NCI-H2196 (cell line): ENCODE results near the gene SKIDA1.

Experiments
- DNase-seq: peaks from one replicate; lab custom pipeline; 2025; ENCODE audit not compliant: unreplicated experiment; lab: John Stamatoyannopoulos, UW

Gene SKIDA1

DNA sequence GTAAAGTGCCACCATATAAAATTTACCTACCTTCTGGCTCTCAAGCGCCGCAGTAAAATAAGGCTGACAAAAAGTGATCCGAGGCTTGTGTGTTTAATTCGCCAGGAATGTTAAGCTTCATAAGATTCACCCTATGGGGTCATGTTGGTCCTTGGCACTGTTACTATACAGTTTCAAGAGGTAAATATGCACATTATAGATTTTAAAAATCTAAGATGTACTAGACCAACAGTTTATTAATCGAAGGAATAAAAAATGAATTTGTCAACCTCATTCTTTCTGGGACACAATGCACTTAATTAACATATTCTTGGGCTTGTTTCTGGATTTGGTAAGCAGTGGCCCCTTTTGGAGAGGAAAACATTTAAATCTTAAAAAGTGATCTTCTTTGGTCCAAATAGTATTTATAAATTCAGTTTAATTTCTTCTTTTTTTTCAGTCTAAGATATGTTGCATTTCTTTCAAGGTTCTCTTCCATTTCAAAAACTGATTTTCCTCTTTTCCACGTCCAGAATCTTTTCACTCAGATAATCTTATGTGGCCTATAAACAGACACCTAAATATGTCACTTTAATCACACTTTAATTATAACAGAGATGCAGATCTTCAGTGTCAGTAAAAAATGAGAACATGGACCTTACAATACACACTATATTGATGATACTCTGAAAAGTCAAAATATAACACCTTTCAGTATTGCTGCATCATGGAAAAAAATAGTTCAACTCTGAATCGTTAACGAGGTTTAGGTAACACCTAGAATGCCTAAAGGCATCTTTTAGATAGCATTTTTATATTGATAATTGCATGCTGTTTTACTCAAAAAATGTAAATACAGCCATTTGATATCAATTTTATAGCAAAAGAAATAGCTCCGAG, 3.8 kb upstream of the SKIDA1 start:
- DNase-seq = no peak

DNA sequence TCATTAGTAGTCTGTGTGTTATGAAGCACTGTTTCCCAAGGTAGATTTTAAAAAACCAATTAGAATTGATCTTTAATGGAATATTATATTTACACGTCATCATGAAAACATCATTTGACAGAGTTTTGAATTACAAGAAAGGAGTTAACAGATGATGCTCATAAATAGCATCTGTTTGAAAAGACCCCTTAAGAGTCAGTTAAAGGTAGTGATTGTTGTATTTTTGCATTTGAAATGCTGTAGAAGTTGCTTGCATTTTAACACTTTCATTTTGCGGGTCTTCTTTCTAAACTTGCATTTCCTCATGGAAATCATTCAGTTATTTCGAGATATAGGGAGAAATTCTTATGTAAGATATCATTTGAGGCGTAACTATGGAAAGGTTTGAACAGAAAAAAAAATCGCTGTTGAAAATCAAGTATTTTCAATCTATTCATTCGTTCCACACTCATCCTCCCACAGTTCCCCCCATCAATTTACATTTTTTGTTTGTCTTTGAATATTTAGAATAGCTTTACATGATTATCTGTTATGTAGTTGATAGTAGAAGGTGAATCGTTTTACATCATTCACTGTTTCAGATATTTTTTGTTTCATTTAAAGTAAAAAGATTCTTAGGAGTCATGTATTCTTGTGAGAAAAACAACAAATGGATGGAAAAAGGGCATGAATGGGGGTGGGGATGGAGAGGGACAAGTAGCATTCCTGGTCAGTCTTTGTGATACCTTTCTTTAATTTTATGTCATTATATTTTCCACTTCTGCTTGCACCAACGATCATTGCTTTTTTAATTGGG, 3.0 kb upstream of the SKIDA1 start:
- no peak for DNase-seq

DNA sequence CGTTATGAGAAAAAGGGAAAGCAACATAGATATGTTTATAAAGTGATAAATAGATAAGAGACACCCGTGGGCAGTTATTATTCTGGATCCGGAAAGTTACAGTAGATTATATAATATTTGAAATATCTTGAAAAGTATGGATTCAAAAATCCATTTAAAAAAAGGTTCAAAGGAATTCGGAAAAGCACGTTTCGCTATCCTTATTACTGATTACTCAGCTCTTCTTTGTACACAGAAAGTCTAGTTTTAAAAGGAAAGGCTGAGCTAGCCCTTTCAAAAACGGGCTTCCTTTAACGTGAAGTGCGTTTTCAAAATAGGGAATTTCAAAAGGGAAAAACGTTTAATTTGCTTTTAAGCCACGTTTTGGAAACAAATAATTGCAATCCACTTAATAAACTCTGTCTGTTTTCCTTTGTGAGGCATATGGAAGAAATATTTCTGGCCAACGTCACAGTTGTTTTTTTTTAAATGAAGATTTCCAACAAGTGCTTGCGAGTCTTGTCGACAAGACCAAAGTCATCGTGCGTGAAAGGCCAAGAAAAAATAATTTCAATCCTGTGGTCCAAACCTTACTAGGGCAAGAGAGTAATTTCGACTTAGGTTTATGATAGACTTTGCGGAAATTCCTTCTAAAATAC, 2.2 kb upstream of the SKIDA1 start:
- no peak for DNase-seq

DNA sequence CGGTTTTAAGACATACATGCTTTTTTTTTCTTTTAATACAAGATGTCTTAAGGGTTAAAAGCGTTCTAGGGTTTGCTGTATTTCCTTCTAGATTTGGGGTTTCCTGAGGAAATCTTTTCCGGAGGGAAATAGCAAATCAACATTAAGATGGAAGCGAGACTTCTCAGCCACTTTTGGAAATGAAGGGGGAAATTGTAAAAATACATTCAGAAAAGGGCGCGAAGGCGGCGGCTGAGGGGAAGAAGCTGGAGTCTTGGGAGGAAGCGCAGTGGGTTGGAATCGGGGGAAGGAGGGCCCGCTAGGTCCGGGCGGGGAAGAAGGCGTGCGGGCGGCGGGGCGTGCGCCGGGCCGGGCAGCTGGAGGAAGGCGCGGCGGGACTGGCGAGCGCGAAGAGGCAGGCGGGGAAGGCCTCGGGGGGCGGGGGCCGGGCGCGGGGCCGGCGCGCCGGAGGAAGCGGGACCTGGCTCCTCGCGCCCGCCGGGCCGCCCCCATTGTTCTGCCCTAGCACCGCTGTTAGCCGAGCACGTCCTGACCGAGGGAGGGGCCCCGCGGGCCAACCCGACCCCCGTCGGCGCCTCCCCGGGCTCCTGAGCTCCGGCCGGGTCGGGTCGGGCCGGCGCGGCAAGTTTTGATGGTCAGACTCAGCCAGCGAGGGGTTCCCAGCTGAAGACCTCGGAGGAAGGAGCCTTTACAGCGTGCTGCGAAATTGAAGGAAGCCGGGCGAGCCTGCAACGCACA, 1.5 kb upstream of the SKIDA1 start:
- no peak for DNase-seq

DNA sequence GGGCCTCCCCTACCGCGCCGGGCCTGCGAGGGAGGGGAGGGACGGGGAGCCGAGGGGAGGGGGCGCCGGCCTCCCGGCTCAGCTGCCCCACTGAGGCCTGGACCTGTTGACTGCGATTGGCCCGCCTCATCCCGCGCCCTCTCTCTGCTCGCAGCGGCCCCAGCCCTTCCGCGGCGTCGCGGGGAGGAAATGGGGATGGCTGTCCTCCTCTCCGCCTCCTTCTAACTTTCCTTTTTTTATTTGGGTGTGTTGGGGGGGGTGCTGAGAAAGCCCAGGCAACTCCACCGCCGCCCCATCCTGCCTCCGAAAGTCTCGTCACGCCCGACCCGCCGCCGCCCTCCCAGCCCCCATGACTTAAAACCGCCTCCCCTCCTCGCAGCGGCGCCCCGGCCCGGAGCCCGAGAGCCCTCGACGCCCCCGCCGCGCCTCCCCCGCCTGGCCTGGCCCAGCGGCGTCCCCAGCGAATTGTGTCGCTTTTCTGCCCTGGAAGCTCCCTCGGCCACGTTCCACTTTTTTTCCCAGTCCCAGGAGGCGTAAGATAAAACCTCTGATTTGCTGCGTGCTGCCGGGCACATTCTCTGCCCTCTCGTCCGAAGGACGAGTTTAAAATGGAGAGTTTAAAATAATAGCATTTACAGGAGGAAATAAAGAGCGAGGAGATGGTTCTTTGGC, 842 bp upstream of the SKIDA1 start:
- peak; percentile 66 for DNase-seq

DNA sequence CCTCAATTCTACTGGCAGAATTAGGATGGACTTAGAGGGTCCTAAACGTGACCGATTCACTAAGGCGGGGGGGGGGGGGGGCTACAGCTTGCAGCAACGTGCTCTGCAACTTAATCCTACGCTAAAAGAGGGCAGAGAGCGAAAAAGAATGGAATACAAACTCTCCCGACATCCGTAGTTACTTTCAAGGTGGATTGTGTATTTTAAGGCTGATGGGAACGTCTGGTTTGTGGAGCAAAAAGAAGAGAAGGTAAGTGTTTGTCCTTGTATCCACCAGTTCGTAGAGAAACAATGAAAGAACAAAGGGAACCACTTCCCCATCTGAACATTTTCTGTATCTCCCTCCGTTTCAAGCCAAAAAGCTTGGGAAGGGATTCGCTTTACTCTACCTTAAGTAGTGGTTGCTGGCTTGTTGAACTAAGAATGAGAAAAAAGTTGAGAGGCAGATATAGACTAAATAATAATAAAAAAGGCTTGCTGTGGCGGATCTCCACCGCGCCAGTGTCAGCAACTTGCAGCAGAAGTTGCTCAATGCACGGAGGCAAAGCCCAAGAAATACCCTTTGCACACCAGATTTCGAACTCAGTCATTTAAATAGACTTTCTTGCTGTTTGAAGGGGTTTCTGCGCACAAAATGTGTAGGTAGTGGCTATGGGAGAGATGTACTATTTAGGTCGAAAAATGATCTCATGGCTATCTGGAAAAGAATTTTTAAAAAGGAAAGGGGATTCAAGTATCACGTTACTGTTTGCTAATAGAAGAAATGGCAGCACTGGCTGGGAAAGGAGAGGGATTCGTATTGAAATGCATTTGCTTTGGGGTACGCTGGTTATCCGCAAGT, 736 bp downstream of the SKIDA1 start:
- no peak for DNase-seq

DNA sequence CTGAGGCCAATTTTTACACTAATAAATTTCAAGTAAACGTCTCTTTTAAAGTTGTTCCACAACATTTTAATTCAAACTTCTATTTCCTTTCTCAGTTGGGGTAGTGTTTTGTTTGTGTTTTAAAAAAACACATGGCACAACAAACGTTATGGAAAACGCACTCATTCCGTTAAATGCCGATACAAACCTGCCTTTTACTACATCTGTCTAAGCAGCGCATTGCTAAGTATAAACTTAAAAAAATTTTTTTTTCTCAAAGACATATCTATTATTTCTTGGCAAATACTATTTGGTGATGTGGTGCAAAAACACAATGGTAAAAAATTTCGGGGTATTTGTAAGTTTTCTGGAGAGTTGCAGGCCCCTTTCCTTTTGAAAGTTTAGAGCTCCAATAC, 1.4 kb downstream of the SKIDA1 start:
- no peak for DNase-seq

DNA sequence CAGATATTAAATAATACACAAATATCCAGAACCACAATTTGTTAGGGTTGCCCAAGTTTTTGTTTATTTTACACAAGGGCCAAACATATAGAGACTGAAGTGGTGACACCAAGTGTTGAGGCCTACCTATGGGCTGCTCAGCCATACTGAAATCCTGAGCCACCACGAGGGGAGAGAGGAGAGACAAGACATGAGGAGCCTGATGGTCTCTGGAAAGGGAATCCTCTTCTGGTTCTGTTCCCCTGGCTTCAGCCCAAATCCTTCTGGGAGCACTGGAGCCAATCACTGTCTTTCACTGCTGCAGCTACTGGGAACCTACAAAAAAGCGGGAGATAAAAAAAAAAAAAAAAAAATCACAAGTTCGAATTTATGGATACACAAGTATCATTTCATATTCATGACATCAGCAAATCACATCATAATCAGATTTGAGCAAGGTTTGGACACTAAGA, 1.9 kb downstream of the SKIDA1 start:
- DNase-seq = no peak

DNA sequence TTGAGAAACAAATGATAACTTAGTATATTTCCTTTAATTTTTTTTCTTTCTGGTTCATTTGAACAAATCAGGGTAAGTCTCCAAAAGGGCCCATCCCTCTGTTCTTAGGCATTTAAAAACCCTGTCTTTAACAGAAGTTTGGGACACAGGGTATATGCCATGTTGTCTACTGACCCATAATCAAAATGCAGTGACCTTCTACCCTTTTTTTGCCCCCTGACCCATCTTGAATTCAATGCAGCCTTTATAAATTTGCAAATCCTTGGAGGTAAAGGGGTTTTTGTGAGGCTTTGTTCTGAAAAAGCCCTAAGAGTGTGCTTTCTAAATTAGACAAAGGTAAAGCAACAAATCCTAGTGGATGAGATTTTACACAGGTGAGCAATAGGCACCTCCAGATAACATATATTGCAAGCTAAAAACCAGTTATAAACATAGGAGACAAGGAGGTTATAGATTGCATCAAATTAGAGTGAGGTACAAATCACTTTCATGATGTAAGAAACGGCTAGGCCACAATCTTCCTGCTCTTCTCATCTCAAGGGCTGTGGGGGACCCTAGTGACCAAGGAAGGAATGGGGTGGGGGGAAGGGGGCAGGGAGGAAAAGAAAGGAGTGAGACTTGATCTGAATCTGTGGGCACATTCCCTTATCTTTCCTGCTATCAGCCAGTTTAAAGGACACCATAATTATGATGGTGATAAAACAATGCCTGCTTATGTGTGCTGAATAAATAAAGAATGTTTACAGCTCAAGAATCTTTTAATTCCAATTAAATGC, 2.7 kb downstream of the SKIDA1 start:
- no peak for DNase-seq

DNA sequence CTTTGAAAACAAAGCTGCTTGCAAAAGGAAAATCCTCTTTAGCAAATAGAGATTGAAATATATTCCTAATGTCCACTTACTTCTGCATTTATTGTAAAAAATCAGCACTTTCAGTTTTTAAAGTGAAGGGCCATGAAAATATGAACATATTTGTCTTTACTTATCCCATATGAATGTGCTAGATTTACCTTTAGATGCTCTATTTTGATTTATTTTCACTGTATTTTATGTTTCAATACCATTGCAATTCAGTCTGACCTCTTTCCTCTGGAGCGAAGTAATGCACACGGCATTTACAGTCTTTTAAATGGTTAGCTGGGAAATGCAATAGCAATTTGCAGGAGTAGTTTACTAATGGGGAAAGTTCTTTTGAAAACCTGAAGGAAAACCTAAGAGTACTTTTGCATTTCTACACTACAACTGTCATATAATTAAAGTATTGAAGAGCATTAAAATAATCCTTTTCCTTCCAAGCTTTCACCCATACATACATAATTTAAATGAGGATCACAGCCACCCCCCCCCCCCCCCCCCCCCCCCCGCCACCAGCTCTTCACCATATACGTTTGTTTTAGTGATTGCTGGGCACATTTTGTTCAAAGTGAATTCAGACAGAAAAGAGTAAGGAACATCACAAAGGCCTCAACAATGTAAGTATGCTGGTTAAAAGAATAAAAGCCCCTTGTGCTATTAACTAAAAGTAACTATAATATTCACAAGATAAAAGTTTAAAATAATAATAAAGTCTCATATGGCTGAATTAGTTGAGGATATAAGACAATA, 3.5 kb downstream of the SKIDA1 start:
- DNase-seq = no peak

DNA sequence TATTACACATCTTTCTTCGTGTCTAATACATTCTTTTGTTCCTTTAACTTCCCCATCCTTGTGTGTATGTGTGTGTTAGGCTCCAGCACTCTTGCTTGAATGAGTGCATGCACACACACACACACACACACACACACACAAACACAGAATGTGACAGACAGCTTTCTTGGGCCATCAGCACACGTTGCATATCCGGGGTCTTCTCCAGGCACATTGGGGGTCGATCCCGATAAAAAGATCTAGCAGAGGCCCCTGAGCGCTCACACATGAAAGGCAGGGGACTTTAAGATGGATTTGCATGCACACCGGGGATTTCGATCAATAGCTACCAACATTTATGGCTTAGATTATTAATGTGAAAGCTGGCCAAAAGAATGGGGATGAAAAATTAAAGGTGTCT, 4.5 kb downstream of the SKIDA1 start:
- no peak for DNase-seq

DNA sequence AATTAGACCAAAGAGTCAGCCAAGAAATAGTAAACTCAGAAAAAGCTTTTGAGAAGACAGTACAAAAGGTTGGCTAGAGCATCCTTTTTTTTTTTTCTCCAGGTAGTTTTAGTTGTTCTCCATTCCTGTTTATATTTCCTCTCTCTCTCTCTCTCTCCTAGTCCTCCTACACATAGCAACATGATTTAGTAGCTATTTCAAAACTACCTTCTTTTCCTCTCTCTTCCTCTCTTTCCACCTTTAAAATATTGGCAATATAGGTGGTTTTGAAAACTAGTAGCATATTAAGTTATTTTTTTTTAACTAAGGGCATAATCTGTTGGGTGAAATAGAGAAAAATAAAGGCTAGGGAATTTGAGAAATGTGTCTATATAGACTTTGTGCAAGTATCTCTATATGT, 5.0 kb downstream of the SKIDA1 start:
- no peak for DNase-seq

DNA sequence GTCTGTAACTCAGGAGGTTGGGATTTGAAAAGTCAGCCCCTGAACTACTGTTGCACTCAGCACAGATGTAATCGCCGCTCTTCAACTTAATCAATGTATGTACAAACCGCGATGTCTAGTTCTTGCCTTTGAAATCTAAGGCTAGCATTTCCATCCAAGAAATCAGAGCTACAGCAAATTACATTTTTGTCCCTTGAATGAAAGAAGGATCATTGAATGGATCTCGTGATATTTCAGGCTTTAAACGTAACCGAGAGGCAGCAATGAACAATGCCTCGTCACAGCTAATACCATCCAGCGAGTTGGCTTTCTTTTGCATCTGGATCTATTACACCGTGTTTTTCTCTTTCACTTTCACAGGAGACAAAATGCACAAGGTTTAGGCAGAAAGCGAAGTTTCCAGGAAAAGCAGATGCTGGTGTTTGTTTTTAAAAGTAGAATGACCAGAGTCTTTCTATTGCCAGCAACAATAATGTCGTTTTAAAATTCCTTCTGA, 5.5 kb downstream of the SKIDA1 start:
- DNase-seq = no peak

DNA sequence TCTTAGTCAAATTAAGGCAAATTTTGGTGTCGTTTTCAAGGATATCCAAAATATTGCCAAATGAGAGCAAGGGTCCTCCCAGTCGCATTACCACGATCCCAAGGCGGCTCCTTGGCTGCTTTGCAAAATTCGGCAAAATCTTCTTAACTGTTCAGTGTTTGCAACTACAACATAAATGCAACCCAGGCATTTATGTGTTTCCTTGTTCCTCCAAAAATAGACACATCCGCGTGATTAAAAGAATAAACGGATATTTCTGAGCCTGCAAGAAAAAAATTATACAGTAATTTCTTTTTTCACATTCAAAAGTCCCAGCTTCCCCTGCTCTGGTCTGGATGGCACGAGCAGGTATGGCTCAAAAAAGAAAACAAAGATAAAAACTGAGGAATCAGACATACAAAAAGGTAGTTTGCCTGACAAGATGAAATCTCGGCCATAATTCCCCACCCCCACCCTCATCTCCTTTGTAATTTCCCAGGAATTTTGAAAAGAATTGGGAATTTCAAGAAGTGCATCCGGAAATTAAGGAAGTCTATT, 6.0 kb downstream of the SKIDA1 start:
- no peak for DNase-seq

DNA sequence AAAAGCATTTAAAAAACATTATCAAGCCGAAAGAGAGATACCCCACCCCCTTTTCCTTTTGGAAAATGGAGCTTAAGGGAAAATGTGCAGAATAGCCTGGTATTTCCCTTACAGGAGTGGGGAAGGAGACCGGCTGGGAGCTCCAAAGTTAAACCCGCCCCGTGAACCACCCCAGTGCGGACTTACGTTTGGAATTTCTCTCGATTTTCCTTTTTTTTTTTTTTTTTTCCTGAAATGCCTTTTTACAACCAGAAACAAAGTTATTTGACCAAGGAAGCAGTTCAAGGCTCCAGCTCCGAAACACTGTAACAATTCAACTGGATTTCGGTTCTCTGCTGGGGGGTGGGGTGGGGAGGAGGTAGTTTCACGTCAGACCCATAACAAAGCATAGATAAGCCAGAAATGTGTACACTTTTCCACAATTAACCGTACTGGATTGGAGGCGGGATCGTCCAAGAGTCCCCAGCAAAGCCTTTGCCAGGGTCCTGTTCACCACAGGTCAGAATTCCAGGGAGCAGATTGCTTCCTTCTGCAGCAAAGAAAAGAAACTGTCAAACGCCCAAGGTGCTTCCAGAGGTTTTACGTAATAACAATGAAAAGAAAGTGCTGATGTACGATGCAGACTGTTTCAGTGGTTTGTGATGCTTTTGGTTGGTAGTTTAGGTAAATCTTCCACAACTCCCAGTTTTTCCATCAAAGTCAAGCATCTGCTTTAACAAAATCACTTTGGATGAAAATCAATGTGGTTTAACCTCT, 6.7 kb downstream of the SKIDA1 start:
- no peak for DNase-seq

DNA sequence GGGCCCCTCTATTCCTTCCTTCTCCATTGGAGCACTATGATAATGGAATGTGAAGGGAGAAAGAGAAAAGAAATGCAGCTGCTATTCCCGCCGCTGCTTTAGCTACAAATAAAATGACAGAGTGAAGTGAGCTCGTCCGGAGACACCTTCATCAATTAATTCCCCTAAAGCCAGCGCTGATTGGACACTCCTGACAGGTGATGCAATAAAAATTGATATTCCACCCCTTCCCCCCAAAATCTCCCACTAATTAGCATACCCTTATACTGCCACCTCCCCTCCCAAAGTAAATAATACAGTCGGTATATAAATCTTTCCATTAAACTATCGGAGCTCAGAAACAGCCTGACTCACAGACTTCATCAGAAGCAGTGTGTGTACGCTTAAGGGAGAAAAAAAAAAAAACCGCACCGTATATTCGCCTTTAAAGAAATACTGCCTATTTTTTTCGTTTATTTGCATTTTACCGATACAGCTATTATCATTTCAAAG, 7.3 kb downstream of the SKIDA1 start:
- no peak for DNase-seq
